NCI-H226 (cell line): Measurements from ENCODE around the gene C19orf33.
"Not testable (repeated sequence)": the region's sequence is repeated elsewhere in the genome, so short reads cannot be mapped to it uniquely, and the experiment has no call there.

ENCODE experiments used
- DNase-seq: peaks from one replicate; pipeline ENCODE4 v3.0.0-alpha.2; 2015

C19orf33 gene

GRCh38 chr19:38309615-38310278 is 5.7 kb downstream of the C19orf33 start:
- no peak for DNase-seq

GRCh38 chr19:38310279-38310670 is 6.2 kb downstream of the C19orf33 start:
- DNase-seq: no peak

- DNase-seq: no peak
Observed at GRCh38 chr19:38310986-38311385, 6.9 kb downstream of the C19orf33 start.

- DNase-seq: peak; percentile 96
Observed at GRCh38 chr19:38315657-38316476, 11.8 kb downstream of the C19orf33 start, which contains the start of gene YIF1B. Gene YIF1B, minus strand, starts transcription at chr19:38315947. Its CDS starts 30 bp downstream, at chr19:38315917.

GRCh38 chr19:38316477-38317067 is 12.5 kb downstream of the C19orf33 start:
- no peak for DNase-seq

GRCh38 chr19:38317104-38317612 is 13.1 kb downstream of the C19orf33 start:
- DNase-seq: no peak

- DNase-seq: no peak
Observed at GRCh38 chr19:38318660-38319059, 14.6 kb downstream of the C19orf33 start.

GRCh38 chr19:38319421-38320258 is 15.6 kb downstream of the C19orf33 start, which contains the start of gene KCNK6:
Gene KCNK6, plus strand, starts transcription at chr19:38319845. Its CDS starts 106 bp downstream, at chr19:38319951.
- no peak for DNase-seq

GRCh38 chr19:38320969-38321339 is 16.9 kb downstream of the C19orf33 start:
- DNase-seq: no peak

GRCh38 chr19:38321646-38322196 is 17.7 kb downstream of the C19orf33 start:
- peak; percentile 82 for DNase-seq

GRCh38 chr19:38323291-38323690 is 19.2 kb downstream of the C19orf33 start:
- DNase-seq: no peak

GRCh38 chr19:38324431-38324830 is 20.4 kb downstream of the C19orf33 start:
- no peak for DNase-seq

- no peak for DNase-seq
Observed at GRCh38 chr19:38326591-38326990, 22.5 kb downstream of the C19orf33 start.

GRCh38 chr19:38329651-38330050 is 25.6 kb downstream of the C19orf33 start:
- no peak for DNase-seq

GRCh38 chr19:38331728-38332127 is 27.7 kb downstream of the C19orf33 start:
- no peak for DNase-seq

GRCh38 chr19:38333245-38333644 is 29.2 kb downstream of the C19orf33 start:
- DNase-seq: no peak

- peak; percentile 96 for DNase-seq
Observed at GRCh38 chr19:38335949-38336637, 32.0 kb downstream of the C19orf33 start.

GRCh38 chr19:38336638-38337359 is 32.7 kb downstream of the C19orf33 start:
- DNase-seq: peak; percentile 80

GRCh38 chr19:38337360-38337653 is 33.3 kb downstream of the C19orf33 start:
- DNase-seq: no peak

- DNase-seq: not testable (repeated sequence)
Observed at GRCh38 chr19:38339011-38339410, 35.0 kb downstream of the C19orf33 start.

GRCh38 chr19:38340927-38341326 is 36.9 kb downstream of the C19orf33 start:
- DNase-seq: no peak
